GM23248 (cell line): Measurements from ENCODE around the gene SRPK1. TPM values are rescaled to one million over a fixed set of nuclear protein-coding genes. Genes with fewer than 3 reads are reported as not detected.
A peak's percentile ranks its signal among the peaks of the same experiment; 100 is the strongest.
"Not testable (repeated sequence)": the region's sequence is repeated elsewhere in the genome, so short reads cannot be mapped to it uniquely, and the experiment has no call there.

Experiments used
- DNase-seq: peaks from one replicate; pipeline ENCODE4 v3.0.0-alpha.2; 2015
- H2AFZ ChIP-seq: fragments of 200-600 bp; sonication (generic); 2 replicates; pipeline ENCODE4 v1.6.1; 2016; ENCODE audit warnings: antibody characterized with exemption
- H3F3A ChIP-seq: fragments of 200-600 bp; sonication (generic); 2 replicates; pipeline ENCODE4 v1.6.1; 2016; ENCODE audit warnings: mild to moderate bottlenecking, antibody characterized with exemption, mixed run types; ENCODE audit not compliant: insufficient read depth
- H3K27ac ChIP-seq: fragments of 200-600 bp; sonication (generic); 2 replicates; pipeline ENCODE4 v1.5.1; 2016; ENCODE audit warnings: mild to moderate bottlenecking
- H3K27me3 ChIP-seq: fragments of 200-600 bp; sonication (generic); replicated peaks from 2 replicates; pipeline ENCODE4 v1.6.1; 2016; ENCODE audit warnings: mild to moderate bottlenecking; ENCODE audit not compliant: insufficient read depth
- H3K36me3 ChIP-seq: fragments of 200-600 bp; sonication (generic); 2 replicates; pipeline ENCODE4 v1.6.1; 2016; ENCODE audit warnings: low read depth, mild to moderate bottlenecking
- H3K4me1 ChIP-seq: fragments of 200-600 bp; sonication (generic); 2 replicates; pipeline ENCODE4 v1.6.1; 2016; ENCODE audit warnings: mild to moderate bottlenecking; ENCODE audit not compliant: insufficient read depth
- H3K4me2 ChIP-seq: fragments of 200-600 bp; sonication (generic); one replicate; pipeline ENCODE4 v1.6.1; 2016; ENCODE audit warnings: mild to moderate bottlenecking; ENCODE audit not compliant: unreplicated experiment
- H3K4me3 ChIP-seq: fragments of 200-600 bp; sonication (generic); 2 replicates; pipeline ENCODE4 v1.5.1; 2016; ENCODE audit warnings: mild to moderate bottlenecking
- H3K79me2 ChIP-seq: fragments of 200-600 bp; sonication (generic); 2 replicates; pipeline ENCODE4 v1.6.1; 2016; ENCODE audit warnings: mild to moderate bottlenecking; ENCODE audit not compliant: insufficient read depth
- H3K9ac ChIP-seq: fragments of 200-600 bp; sonication (generic); 2 replicates; pipeline ENCODE4 v1.6.1; 2016; ENCODE audit warnings: mild to moderate bottlenecking
- H3K9me2 ChIP-seq: fragments of 200-600 bp; sonication (generic); 2 replicates; pipeline ENCODE4 v1.6.1; 2016; ENCODE audit warnings: mixed run types, mild to moderate bottlenecking, moderate library complexity; ENCODE audit not compliant: insufficient read depth
- H3K9me3 ChIP-seq: fragments of 200-600 bp; sonication (generic); one replicate; pipeline ENCODE4 v1.6.1; 2017; ENCODE audit warnings: low read depth
- H4K20me1 ChIP-seq: fragments of 200-600 bp; sonication (generic); 2 replicates; pipeline ENCODE4 v1.6.0; 2016; ENCODE audit not compliant: insufficient read depth
- EZH2 ChIP-seq: fragments of 200-600 bp; sonication (generic); IDR thresholded peaks from 2 replicates; pipeline ENCODE4 v1.6.1; 2018; ENCODE audit warnings: antibody characterized with exemption, mild to moderate bottlenecking; ENCODE audit not compliant: insufficient read depth, poor library complexity, severe bottlenecking
- EZH2phosphoT487 ChIP-seq: fragments of 200-600 bp; sonication (generic); IDR thresholded peaks from 2 replicates; pipeline ENCODE4 v1.6.1; 2018; ENCODE audit warnings: antibody characterized with exemption, moderate library complexity, mild to moderate bottlenecking, low read depth; ENCODE audit not compliant: insufficient read depth
- WGBS, 2 experiments: methylation state at CpG; one replicate each; pipeline ENCODE4 v1.1.6; 2015 to 2017; ENCODE audit warnings: low lambda C conversion rate in 2 of 2, low coverage in 1 of 2; ENCODE audit errors: missing lambda C conversion rate in 2 of 2; 5-methylcytosine and 5-hydroxymethylcytosine counted together
- in situ Hi-C: fragments of 300-500 bp; cut with MboI; formaldehyde crosslinking; loops from 2 replicates; pipeline ENCODE4 v1.15.0; 2020
- polyA plus RNA-seq: library from polyadenylated mRNA; unstranded; fragments of >200 nt; fragmentation: Nextera tagmentation; extraction: Ambion mirVana; gene quantifications from 2 replicates; pipeline ENCODE4 v1.2.1, GENCODE V29; 2016
- total RNA-seq: library from RNA; depleted of rRNA; stranded (reverse); fragments of >200 nt; shearing (Covaris generic); gene quantifications from 2 replicates; pipeline ENCODE4 v1.2.3, GENCODE V29; 2014

SRPK1 gene
- total and polyA plus RNA-seq, 2 experiments from 2014 or later, result 28.9 to 44.4 TPM

DNA sequence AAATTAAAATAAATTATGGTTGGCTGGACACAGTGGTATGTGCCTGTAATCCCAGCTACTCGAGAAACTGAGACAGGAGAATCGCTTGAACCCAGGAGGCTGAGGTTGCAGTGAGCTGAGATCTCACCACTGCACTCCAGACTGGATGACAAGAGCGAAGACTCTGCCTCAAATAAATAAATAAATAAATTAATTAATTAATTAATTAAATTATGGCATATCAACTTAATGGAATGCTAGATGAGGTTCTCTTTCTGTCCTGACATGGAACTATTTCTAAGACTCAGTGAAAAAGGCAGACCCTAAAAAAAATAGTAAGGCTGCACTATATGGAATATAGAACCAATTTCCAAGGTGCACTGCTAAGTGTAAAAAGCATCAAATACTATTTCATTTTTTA lies 4.8 kb downstream of the SRPK1 start:
- H3K9me2 ChIP-seq, result no peaks in the 10 kb centered on the region
- no peak overlapping the region for H3K4me2 ChIP-seq
- no peaks in the 10 kb centered on the region for H3K9me3 ChIP-seq
- H3K27me3 ChIP-seq, result no peaks in the 10 kb centered on the region
- H3F3A ChIP-seq, result peaks cover 19% of the 10 kb centered on the region; the same call in 1 of the 2 replicates
- H3K4me3 ChIP-seq, result no peak overlapping the region
- no peak overlapping the region for H2AFZ ChIP-seq
- H3K4me1 ChIP-seq, result peaks cover 31% of the 10 kb centered on the region
- in situ Hi-C loops, result no loop called here
- H3K9ac ChIP-seq, result no peak overlapping the region
- H4K20me1 ChIP-seq, result no peaks in the 10 kb centered on the region
- TF ChIP-seq EZH2 (no peak), EZH2phosphoT487 (no peak)
- WGBS, 2 experiments, result 98 to 100% methylated on average over 3 of the region's 3 CpGs
- H3K36me3 ChIP-seq, result peaks cover 6% of the 10 kb centered on the region
- no peak for DNase-seq
- H3K27ac ChIP-seq, result no peak overlapping the region
- peaks cover 92% of the 10 kb centered on the region for H3K79me2 ChIP-seq

DNA sequence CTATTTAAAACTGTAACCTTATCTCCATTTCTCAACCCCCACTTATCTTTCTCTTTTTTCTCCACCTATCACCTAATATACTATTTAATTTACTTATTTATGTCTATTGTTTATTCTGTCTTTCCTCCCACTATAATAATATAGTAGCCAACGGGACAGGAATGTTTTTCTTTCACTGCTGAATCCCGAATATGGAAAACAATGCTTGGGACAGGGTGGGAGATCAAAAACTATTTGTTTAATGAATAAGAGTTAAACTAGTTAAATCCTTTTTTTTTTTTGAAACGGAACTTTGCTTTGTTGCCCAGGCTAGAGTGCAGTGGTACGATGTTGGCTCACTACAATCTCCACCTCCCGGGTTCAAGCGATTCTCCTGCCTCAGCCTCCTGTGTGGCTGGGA lies 6.4 kb downstream of the SRPK1 start:
- Histone ChIP-seq H3K9me2 (no peaks in the 10 kb centered on the region), H3K9me3 (no peaks in the 10 kb centered on the region), H3K36me3 (peaks cover 13% of the 10 kb centered on the region), H3K4me1 (peaks cover 31% of the 10 kb centered on the region), H3F3A (peaks cover 19% of the 10 kb centered on the region; the same call in 1 of the 2 replicates), H3K27ac (no peak overlapping the region), H4K20me1 (no peaks in the 10 kb centered on the region), H3K27me3 (no peaks in the 10 kb centered on the region), H3K79me2 (peaks cover 98% of the 10 kb centered on the region), H3K9ac (no peak overlapping the region), H3K4me3 (no peak overlapping the region), H2AFZ (no peak overlapping the region), H3K4me2 (no peak overlapping the region)
- TF ChIP-seq EZH2phosphoT487 (no peak), EZH2 (no peak)
- no peak for DNase-seq
- in situ Hi-C loops, result no loop called here
- 88 to 92% methylated on average over 6 of the region's 6 CpGs for WGBS, 2 experiments

DNA sequence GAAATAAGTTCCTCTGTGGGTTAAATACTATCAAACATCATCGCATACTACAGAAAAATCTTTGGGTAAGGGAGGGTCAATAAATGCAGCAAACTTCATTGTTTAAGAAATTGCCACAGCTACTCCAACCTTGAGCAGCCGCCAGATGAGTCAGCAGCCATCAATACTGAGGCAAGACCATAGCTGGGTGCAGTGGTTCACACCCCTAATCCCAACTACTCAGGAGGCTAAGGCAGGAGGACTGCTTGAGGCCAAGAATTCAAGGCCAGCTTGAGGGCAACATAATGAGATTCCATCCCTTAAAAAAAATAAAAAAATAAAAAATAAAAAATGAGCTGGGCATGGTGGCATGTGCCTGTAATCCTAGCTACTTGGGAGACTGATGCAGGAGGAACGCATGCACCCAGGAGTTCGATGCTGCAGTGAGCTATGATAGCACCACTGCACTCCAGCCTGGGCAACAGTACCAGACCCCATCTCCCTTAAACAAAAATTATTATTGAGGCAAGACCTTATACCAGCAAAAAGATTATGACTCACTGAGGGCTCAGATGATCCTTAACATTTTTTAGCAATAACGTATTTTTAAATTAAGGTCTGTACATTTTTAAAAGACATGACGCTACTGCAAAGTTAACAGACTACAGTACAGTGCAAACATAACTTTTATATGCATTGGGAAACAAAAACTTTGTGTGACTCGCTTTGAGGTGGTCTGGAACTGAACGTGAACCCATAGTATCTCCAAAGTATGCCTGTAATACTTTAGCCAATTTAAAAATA lies 8.8 kb downstream of the SRPK1 start:
- H3K27me3 ChIP-seq, result no peaks in the 10 kb centered on the region
- H3K4me1 ChIP-seq, result peaks cover 7% of the 10 kb centered on the region
- no peak overlapping the region for H3K9ac ChIP-seq
- peak; percentile 49 for DNase-seq
- no peak overlapping the region for H2AFZ ChIP-seq
- 80% methylated on average over 8 of the region's 8 CpGs for WGBS, 2 experiments
- no peak overlapping the region for H3K4me3 ChIP-seq
- TF ChIP-seq EZH2phosphoT487 (no peak), EZH2 (no peak)
- H3K79me2 ChIP-seq, result peaks cover 96% of the 10 kb centered on the region
- H3K36me3 ChIP-seq, result peaks cover 13% of the 10 kb centered on the region
- peak overlapping the region; percentile 31 for H3K27ac ChIP-seq
- no peak overlapping the region for H3K4me2 ChIP-seq
- in situ Hi-C loops, result no loop called here
- no peaks in the 10 kb centered on the region for H3F3A ChIP-seq
- no peaks in the 10 kb centered on the region for H3K9me3 ChIP-seq
- no peaks in the 10 kb centered on the region for H3K9me2 ChIP-seq
- no peaks in the 10 kb centered on the region for H4K20me1 ChIP-seq

DNA sequence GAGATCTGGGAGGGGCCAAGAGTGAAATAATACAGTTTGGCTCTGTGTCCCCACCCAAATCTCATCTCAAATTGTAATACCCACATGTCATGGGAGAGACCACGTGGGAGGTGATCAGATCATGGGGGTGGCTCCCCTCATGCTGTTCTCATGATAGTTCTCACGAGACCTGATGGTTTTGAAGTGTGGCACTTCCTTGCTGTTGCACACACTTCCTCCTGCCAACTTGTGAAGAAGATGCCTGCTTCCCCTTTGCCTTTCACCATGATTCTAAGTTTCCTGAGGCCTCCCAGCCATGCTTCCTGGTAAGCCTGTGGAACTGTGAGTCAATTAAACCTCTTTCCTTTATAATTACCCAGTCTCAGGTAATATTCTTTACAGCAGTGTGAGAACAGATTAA lies 11.3 kb downstream of the SRPK1 start:
- in situ Hi-C loops, H3K4me3 ChIP-seq, H3K4me1 ChIP-seq, H3F3A ChIP-seq, DNase-seq, H3K9me3 ChIP-seq, H3K36me3 ChIP-seq, H3K27ac ChIP-seq, H3K27me3 ChIP-seq, H4K20me1 ChIP-seq, H2AFZ ChIP-seq, H3K4me2 ChIP-seq, H3K9ac ChIP-seq, H3K9me2 ChIP-seq: not testable (repeated sequence)
- peaks cover 97% of the 10 kb centered on the region for H3K79me2 ChIP-seq
- 96 to 100% methylated on average over 2 of the region's 2 CpGs for WGBS, 2 experiments

DNA sequence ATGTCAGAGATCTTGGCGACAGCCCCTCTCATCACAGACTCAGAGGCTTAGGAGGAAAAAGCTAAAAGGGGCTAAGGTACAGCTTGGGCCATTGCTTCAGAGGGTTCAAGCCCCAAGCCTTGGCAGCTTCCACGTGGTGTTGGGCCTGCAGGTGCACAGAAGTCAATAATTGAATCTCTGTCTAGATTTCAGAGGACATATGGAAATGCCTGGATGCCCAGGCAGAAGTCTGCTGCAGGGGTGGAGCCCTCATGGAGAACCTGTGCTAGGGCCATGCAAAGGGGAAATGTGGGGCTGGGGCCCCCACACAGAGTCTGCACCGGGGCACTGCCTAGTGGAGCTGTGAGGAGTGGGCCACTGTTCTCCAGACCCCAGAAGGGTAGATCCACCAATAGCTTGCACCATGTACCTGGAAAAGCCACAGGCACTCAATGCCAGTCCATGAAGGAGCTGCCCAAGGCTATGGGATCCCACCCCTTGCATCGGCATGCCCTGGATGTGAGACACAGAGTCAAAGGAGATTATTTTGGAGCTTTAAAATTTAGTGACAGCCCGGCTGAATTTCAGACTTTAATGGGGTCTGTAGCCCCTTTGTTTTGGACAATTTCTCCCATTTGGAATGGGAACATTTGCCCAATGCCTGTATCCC lies 12.0 kb downstream of the SRPK1 start:
- DNase-seq, H3K4me3 ChIP-seq, H4K20me1 ChIP-seq, H2AFZ ChIP-seq, H3K27ac ChIP-seq, H3K4me2 ChIP-seq, H3K4me1 ChIP-seq, H3K9ac ChIP-seq, H3K36me3 ChIP-seq, H3K27me3 ChIP-seq, H3K9me2 ChIP-seq, H3K9me3 ChIP-seq, in situ Hi-C loops, H3F3A ChIP-seq: not testable (repeated sequence)
- H3K79me2 ChIP-seq, result peaks cover 97% of the 10 kb centered on the region
- 96 to 99% methylated on average over 5 of the region's 5 CpGs for WGBS, 2 experiments
